DND-41 (cell line): ENCODE results near the gene ITGB2.
A peak's percentile ranks its signal among the peaks of the same experiment; 100 is the strongest.

Source experiments
- ATAC-seq: fragments of 200-7000 bp; cut with Tn5 transposase; 3 replicates; pipeline ENCODE4 v1.9.1; 2021; ENCODE audit warnings: low read depth; ENCODE audit not compliant: insufficient read depth
- DNase-seq: peaks from one replicate; pipeline ENCODE4 v3.0.0-alpha.2; 2020
- H2AFZ ChIP-seq: 2 replicates; pipeline ENCODE4 v1.6.0; 2012; ENCODE audit warnings: low read depth, low read length
- H3K27ac ChIP-seq: 2 replicates; pipeline ENCODE4 v1.5.1; 2012; ENCODE audit warnings: low read length, inconsistent platforms
- H3K27me3 ChIP-seq: fragments of 200-600 bp; sonication (generic); 2 replicates; pipeline ENCODE4 v1.6.0; 2012; ENCODE audit warnings: low read length, mild to moderate bottlenecking, inconsistent platforms; ENCODE audit not compliant: insufficient read depth, poor library complexity
- H3K36me3 ChIP-seq: 2 replicates; pipeline ENCODE4 v1.5.1; 2012; ENCODE audit warnings: low read length, inconsistent platforms; ENCODE audit not compliant: insufficient read depth
- H3K4me1 ChIP-seq: 2 replicates; pipeline ENCODE4 v1.5.1; 2012; ENCODE audit warnings: mild to moderate bottlenecking, low read length; ENCODE audit not compliant: insufficient read depth
- H3K4me2 ChIP-seq: 2 replicates; pipeline ENCODE4 v1.6.0; 2012; ENCODE audit warnings: mild to moderate bottlenecking, moderate library complexity, low read length, inconsistent platforms; ENCODE audit not compliant: insufficient read depth
- H3K4me3 ChIP-seq, 2 experiments: fragments of 200-600 bp in 1 of 2; shearing (Covaris generic) in 1 of 2; 2 replicates each; pipeline ENCODE4 v1.5.1; 2012 to 2016; ENCODE audit warnings: inconsistent platforms in 2 of 2, low read length in 2 of 2, mild to moderate bottlenecking in 2 of 2, low read depth in 1 of 2, moderate library complexity in 1 of 2
- H3K79me2 ChIP-seq: 2 replicates; pipeline ENCODE4 v1.6.0; 2012; ENCODE audit warnings: low read length, inconsistent platforms; ENCODE audit not compliant: insufficient read depth
- H3K9ac ChIP-seq: 2 replicates; pipeline ENCODE4 v1.6.0; 2012; ENCODE audit warnings: low read depth, mild to moderate bottlenecking, inconsistent platforms, low read length, moderate library complexity
- H3K9me3 ChIP-seq: 2 replicates; pipeline ENCODE4 v1.5.1; 2012; ENCODE audit warnings: low read length, moderate library complexity, mild to moderate bottlenecking, inconsistent platforms; ENCODE audit not compliant: insufficient read depth, severe bottlenecking
- H4K20me1 ChIP-seq: 2 replicates; pipeline ENCODE4 v1.6.0; 2012; ENCODE audit warnings: low read length; ENCODE audit not compliant: insufficient read depth
- EZH2 ChIP-seq: IDR thresholded peaks from 3 replicates; pipeline ENCODE4 v1.6.1; 2012; ENCODE audit warnings: borderline replicate concordance, low read depth, mild to moderate bottlenecking, moderate library complexity, low read length, inconsistent platforms; ENCODE audit not compliant: severe bottlenecking
- TF ChIP-seq, protein P1 (sequence below): IDR thresholded peaks from 2 replicates; pipeline ENCODE4 v1.5.1; 2012; ENCODE audit warnings: borderline replicate concordance, low read length, moderate library complexity, mild to moderate bottlenecking; ENCODE audit not compliant: poor library complexity, severe bottlenecking; ENCODE audit errors: extremely low read depth

The ITGB2 gene

DNA sequence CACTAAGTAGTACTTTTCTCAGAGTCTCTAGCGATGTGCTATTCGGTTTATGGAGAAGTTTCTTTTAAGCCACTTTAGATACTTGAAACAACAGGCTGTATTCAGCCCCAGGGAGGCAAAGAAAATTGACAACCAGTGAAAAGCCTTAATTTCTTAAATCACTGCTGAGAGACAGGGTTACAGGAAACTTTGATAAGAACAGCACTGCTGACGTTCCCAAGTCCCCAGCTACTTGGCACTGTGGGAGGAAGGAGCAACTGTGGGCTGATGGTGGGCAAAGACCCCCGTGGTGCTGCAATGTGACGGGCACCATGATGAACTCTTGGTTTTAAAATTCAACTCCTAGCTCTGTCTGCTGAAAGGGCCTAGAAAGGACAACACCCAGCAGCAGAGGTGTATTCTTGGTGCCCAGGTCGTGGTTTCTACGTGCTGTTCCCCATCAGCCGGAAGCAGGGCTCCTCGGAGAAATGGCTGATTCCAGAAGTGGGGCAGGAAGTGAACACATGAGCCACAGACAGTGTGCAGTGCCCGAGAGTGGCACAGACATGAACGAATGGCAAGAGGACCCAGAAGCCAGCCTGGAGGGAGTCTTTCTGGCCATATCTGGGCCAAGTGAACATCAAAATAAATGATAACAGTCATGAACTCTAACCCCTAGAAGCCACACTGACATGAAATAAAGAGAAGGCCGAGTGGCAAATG is 52.5 kb downstream of the ITGB2 start:
- H3K36me3 ChIP-seq: peaks cover 44% of the 10 kb centered on the region
- DNase-seq (peak; percentile 46), ATAC-seq (peak; percentile 44; the same call in 2 of the 3 replicates)
- H3K27ac ChIP-seq: no peak overlapping the region
- TF ChIP-seq EZH2: no peak
- TF ChIP-seq, protein P1, sequence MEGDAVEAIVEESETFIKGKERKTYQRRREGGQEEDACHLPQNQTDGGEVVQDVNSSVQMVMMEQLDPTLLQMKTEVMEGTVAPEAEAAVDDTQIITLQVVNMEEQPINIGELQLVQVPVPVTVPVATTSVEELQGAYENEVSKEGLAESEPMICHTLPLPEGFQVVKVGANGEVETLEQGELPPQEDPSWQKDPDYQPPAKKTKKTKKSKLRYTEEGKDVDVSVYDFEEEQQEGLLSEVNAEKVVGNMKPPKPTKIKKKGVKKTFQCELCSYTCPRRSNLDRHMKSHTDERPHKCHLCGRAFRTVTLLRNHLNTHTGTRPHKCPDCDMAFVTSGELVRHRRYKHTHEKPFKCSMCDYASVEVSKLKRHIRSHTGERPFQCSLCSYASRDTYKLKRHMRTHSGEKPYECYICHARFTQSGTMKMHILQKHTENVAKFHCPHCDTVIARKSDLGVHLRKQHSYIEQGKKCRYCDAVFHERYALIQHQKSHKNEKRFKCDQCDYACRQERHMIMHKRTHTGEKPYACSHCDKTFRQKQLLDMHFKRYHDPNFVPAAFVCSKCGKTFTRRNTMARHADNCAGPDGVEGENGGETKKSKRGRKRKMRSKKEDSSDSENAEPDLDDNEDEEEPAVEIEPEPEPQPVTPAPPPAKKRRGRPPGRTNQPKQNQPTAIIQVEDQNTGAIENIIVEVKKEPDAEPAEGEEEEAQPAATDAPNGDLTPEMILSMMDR: no peak
- H3K79me2 ChIP-seq: peaks cover 99% of the 10 kb centered on the region
- H3K9ac ChIP-seq: no peak overlapping the region
- H2AFZ ChIP-seq: no peak overlapping the region
- H3K9me3 ChIP-seq: no peaks in the 10 kb centered on the region
- H3K4me1 ChIP-seq: peaks cover 63% of the 10 kb centered on the region
- H3K27me3 ChIP-seq: no peaks in the 10 kb centered on the region
- H3K4me2 ChIP-seq: no peak overlapping the region
- peaks cover 94% of the 10 kb centered on the region for H4K20me1 ChIP-seq
- no peak overlapping the region for H3K4me3 ChIP-seq

DNA sequence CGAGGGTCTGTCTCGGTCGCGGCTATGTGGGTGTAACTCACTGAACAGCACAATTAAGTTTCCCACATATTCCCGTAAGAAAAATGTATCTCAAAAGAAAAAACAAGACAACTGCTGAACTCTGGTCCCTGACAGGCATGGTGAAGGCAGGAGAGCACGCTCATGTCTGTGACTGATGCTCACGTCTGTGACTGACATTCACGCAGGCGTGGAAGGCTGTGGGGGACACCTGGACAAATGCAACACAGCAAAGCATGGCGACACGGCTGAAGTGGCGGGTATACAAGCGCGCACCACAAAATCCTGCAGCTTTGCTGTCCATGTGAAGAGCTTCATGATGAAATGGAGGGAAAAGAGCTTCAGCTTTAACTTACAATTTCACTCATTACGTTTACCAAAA is 53.2 kb downstream of the ITGB2 start:
- no peak overlapping the region for H3K4me2 ChIP-seq
- no peaks in the 10 kb centered on the region for H3K27me3 ChIP-seq
- ATAC-seq: no peak
- H3K4me3 ChIP-seq: no peak overlapping the region
- no peak for DNase-seq
- H3K9ac ChIP-seq: no peak overlapping the region
- peaks cover 92% of the 10 kb centered on the region for H4K20me1 ChIP-seq
- peaks cover 45% of the 10 kb centered on the region for H3K36me3 ChIP-seq
- no peak overlapping the region for H2AFZ ChIP-seq
- H3K27ac ChIP-seq: no peak overlapping the region
- peaks cover 99% of the 10 kb centered on the region for H3K79me2 ChIP-seq
- no peaks in the 10 kb centered on the region for H3K9me3 ChIP-seq
- no peak for TF ChIP-seq EZH2
- TF ChIP-seq, protein P1: no peak
- peaks cover 60% of the 10 kb centered on the region for H3K4me1 ChIP-seq

DNA sequence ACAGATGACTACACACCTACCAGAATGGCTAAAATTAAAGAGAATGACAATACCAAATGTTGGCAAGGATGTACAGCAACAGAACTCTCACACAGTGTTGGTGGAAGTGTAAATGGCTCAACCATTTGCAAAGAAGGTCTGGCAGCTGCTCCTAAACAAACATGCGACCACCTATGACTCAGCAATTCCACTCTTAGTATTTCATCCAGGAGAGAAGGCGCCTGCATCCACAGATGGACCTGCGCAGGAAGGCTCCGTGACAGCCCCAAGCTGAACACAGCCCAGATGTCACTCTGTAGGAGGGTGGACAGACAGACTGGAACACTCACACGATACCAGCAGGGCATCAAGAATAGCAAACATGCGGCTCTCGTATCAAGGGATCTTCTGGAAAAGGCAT is 53.9 kb downstream of the ITGB2 start:
- Histone ChIP-seq H3K79me2 (peaks cover 99% of the 10 kb centered on the region), H3K4me3 (no peak overlapping the region), H3K9me3 (no peaks in the 10 kb centered on the region), H2AFZ (no peak overlapping the region), H3K4me2 (peak overlapping the region; percentile 5; the same call in 1 of the 2 replicates), H3K27ac (0 out of 2 replicates have a peak overlapping the region, but pooled peaks have one; percentile 10), H3K27me3 (no peaks in the 10 kb centered on the region), H3K4me1 (peaks cover 53% of the 10 kb centered on the region), H3K9ac (no peak overlapping the region), H4K20me1 (peaks cover 87% of the 10 kb centered on the region), H3K36me3 (peaks cover 45% of the 10 kb centered on the region)
- ATAC-seq (no peak), DNase-seq (no peak)
- TF ChIP-seq EZH2: no peak
- TF ChIP-seq, protein P1: no peak
